ENCODE measurements around the gene SLC26A1. TPM values are rescaled to one million over a fixed set of nuclear protein-coding genes. Genes with fewer than 3 reads are reported as not detected.

The SLC26A1 gene
- total and polyA plus RNA-seq, 12 donors: 0.06 to 0.66 (median 0.33) TPM; not detected in 8

- intact Hi-C loops (cut with DNase I): no loop called here
Measured at GRCh38 chr4:1014291-1015167, 21.3 kb upstream of the SLC26A1 start.

GRCh38 chr4:1013225-1014073 lies 20.2 kb upstream of the SLC26A1 start:
- Histone ChIP-seq H3K36me3 (no peaks in the 10 kb centered on the region), H3K27me3 (peaks cover 0 to 17% (median 4%) of the 10 kb centered on the region in 7 donors), H3K27ac (no peak overlapping the region), H3K4me1 (peaks cover 14 to 36% (median 25%) of the 10 kb centered on the region in 9 donors), H3K4me3 (no peak overlapping the region), H3K9me3 (no peaks in the 10 kb centered on the region)
- WGBS, 2 donors: 95 to 96% methylated on average over 43 of the region's 43 CpGs
- DNase-seq: no peak
- TF ChIP-seq CTCF (IDR thresholded peaks at IDR 0.05): no peak
- intact Hi-C loops (cut with DNase I): no loop called here
- ATAC-seq: no peak

More at GRCh38 chr4:1014291-1015167, 21.3 kb upstream of the SLC26A1 start:
- no peak for TF ChIP-seq CTCF (IDR thresholded peaks at IDR 0.05)
- Histone ChIP-seq H3K4me1 (peaks cover 9 to 27% (median 17%) of the 10 kb centered on the region in 9 donors), H3K27me3 (peaks cover 0 to 9% (median 0%) of the 10 kb centered on the region in 7 donors), H3K27ac (no peak overlapping the region), H3K9me3 (no peaks in the 10 kb centered on the region), H3K36me3 (no peaks in the 10 kb centered on the region), H3K4me3 (no peak overlapping the region)
- ATAC-seq: no peak
- no peak for DNase-seq
- WGBS, 2 donors: 88 to 89% methylated on average over 34 to 36 of the region's 36 CpGs

GRCh38 chr4:1012034-1012739 lies 19.0 kb upstream of the SLC26A1 start:
- TF ChIP-seq CTCF (IDR thresholded peaks at IDR 0.05): no peak
- DNase-seq (peak in 1 of 2 donors; percentile 38), ATAC-seq (no peak)
- 3 to 5% methylated on average over 61 to 67 of the region's 69 CpGs for WGBS, 2 donors
- Histone ChIP-seq H3K36me3 (no peaks in the 10 kb centered on the region), H3K9me3 (no peaks in the 10 kb centered on the region), H3K4me1 (peaks cover 14 to 36% (median 26%) of the 10 kb centered on the region in 9 donors), H3K4me3 (peak overlapping the region; percentile 10 to 56 (median 50)), H3K27me3 (peaks cover 0 to 30% (median 15%) of the 10 kb centered on the region in 7 donors), H3K27ac (peak overlapping the region in 1 of 10 donors; percentile 26)
- intact Hi-C loops (cut with DNase I): no loop called here

- Histone ChIP-seq H3K9me3 (no peaks in the 10 kb centered on the region), H3K36me3 (no peaks in the 10 kb centered on the region), H3K4me1 (peaks cover 14 to 36% (median 26%) of the 10 kb centered on the region in 9 donors), H3K27ac (no peak overlapping the region), H3K4me3 (peak overlapping the region in 8 of 10 donors; percentile 25 to 75 (median 50)), H3K27me3 (peaks cover 0 to 35% (median 20%) of the 10 kb centered on the region in 7 donors)
- intact Hi-C loops (cut with DNase I): no loop called here
- DNase-seq: no peak
- 1% methylated on average over 62 of the region's 69 CpGs; no CpG with 5 or more reads in 1 of the 2 donors for WGBS, 2 donors
- no peak for TF ChIP-seq CTCF (IDR thresholded peaks at IDR 0.05)
- ATAC-seq: no peak
Measured at GRCh38 chr4:1011666-1012033, 18.4 kb upstream of the SLC26A1 start.
